ENCODE measurements around the gene FADS1.

FADS1 gene

DNA sequence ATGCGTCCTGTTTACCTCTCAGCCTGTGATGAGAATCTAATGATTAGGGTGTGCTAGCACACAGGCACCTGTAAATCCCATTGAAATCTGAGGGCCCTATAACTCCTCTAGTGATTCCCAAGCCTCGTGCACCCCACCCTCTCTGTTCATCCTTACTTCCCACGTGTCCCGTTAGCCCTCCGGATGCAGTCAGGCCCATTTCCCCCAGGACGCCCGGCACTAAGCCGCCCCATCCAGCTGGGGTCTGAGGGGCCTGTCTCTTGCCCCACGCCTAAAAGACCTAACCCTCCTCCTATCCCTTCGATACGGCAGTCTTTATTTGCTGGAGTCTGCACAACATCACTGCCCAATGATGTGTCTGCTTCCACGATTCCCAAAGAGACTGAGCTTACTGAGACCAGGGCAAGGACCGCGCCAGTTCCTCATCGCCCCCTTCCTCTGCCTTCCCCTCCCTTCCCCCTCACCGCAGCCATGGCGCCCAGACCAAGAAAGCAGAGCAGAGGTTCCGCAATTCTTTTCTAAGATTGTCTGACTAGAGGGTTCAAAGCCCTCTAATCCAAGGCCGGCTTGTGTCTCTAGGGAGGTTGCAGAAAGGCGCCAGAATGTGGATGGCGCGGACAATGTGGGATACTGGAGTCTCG is 10.2 kb upstream of the FADS1 start:
- DNase-seq (ENCODE audit: low read depth) = no peak

- DNase-seq (ENCODE audit: low read depth) = no peak
Measured at GRCh38 chr11:61820174-61820573, 3.4 kb upstream of the FADS1 start.

- no peak for DNase-seq (ENCODE audit: low read depth)
Measured at GRCh38 chr11:61817471-61818202, 834 bp upstream of the FADS1 start.

DNA sequence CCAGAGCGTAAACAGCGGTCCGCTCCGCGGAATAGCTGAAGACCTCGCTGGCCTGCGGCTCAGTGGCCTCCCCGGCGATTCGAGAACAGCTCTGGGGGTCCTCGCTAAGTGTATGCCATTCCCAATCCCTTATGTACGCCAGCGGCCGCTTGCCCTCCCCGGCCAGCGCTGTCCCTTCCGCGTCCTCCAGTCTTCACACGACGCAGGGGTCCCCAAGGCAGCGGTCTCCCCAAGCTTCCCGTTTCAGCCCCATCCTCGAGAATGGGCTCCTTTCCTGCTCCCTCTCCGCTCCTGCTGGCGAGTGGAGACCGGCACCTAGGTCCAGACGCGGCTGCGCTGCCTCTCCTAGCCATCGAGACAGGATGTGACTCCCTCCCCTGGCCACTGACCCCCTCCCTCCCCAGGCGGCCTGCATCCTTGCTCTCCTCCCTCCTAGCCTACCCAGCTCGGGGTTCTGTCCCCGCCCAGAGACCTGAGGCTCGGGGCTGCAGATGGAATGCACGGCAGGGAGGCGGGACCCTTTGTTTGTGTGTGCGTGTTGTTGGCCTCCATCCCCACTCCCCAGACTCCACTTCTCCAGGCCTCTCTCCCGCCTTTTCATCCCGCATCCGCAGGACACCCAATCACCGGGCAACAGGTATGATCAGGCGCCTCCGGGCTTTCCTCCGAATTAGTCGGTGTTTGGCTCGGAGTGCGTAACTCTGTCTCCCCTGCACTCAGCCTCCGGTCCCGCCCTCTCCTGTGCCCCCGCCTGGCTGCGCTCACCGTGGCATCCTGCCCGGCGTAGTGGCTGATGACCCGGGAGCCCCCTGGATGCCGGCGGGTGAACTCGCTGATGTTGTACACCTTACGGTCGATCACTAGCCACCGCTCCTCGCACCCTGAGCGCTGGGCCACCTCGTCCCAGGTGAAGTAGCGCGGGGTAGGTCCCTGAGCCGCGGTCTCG is 740 bp downstream of the FADS1 start:
- no peak for DNase-seq (ENCODE audit: low read depth)

DNA sequence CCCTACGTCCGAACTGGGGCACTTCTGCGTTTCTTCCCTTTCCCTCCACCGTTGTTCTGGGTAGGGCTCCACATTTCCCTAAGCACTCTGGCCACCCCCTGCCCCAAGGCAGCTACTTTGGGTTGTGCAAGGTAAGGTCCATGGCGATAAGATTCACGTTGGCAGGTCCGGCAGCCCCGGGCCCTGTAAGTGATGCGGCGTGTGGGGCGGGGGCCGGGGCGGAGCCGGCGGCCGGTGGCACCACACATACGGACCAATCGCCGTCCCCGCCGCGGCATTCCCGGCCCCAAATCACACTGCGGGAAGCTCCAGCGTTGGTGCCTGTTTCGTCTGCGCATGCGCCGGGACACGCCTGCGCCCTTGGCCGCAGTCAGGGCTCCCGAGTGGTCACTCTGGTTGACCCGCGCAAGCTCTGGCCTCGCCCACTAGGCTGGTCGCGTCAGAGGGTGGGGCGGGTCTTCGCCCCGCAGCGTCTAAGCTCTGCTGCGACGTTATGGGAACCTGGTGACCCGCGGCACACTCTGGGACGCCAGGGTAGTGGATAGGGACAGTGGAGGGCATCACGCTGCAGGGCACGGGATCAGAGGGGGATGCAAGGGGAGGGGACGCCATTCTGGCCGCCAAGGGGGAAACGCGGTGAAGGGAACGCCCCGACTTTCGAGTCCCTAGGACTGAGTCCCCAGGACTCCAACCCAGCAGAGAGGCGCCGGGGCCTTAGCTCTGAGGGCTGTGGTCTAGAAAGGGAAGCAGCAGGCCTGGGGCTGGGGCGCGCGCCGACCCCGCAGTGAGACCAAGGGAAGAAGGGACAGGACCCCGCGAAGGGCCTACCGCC is 1.6 kb downstream of the FADS1 start:
- peak; percentile 89 for DNase-seq (ENCODE audit: low read depth)

DNA sequence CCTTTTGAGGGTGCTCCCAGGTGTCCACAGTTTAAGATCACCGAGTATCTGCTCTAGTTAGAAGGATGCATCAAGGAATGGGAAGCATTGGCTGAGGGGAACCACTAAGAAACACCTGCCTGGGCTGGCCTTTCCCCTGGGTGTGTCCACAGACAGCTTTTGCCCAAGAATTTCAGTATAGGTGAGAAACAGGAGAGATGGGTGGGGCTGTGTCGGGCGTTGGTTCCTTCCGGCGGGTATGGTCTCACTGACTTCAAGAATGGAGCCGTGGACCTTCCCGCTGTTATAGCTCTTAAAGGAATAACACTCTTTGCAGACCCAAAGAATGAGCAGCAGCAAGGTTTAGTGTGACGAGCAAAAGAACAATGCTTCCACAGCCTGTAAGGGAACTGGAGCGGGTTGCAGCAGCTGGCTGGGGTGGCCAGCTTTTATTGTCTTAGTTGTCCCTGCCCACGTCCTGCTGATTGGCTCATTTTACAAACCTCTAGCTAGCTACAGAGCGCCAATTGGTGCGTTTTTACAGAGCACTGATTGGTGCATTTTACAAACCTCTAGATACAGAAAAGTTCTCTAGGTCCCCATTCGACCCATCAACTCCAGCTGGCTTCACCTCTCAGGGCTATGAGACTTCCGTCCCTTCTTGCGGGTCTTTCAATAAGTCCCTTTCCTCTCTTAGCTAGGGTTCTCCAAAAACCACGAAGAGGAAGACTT is 2.4 kb downstream of the FADS1 start:
- no peak for DNase-seq (ENCODE audit: low read depth)

- no peak for DNase-seq (ENCODE audit: low read depth)
Measured at GRCh38 chr11:61812736-61813411, 3.9 kb downstream of the FADS1 start.

DNA sequence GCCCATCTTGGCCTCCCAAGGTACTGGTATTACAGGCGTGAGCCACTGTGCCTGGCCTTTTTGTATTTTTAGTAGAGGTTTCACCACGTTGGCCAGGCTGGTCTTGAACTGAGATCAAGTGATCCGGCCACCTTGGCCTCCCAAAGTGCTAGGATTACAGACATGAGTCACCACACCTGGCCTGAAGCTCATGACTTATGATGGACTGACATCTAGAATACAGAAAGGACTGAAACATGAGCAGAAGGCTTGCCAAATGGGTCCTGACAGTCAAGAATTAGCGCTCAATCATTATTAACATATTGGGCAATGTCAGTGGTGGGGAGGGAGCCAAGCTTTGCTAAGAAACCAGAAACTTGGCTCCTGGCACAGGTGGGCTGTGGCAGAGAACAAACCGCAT is 5.0 kb downstream of the FADS1 start:
- DNase-seq (ENCODE audit: low read depth) = no peak

DNA sequence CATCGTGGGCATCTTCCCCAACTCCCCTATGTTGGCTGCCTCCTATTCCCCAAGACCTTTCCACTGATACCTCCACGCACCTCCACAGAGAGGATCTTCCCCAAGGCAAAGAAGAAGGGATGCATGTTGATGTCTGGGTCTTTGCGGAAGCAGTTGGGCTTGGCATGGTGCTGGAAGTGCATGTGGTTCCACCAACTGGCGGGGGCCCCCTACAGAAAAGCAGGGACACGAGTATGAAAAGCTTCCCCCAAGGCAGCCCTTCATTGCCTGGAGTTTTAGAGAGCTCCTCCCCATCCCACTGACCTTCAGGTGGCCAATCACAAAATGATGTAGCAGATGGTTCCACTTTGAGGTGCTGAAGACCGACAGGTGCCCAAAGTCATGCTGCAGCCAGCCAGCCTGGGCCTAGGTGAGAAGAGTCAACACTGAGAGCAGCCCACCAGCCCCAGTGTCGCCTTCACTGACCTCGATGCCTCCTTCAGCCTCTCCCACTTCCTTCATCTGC is 6.1 kb downstream of the FADS1 start:
- DNase-seq (ENCODE audit: low read depth) = no peak

DNA sequence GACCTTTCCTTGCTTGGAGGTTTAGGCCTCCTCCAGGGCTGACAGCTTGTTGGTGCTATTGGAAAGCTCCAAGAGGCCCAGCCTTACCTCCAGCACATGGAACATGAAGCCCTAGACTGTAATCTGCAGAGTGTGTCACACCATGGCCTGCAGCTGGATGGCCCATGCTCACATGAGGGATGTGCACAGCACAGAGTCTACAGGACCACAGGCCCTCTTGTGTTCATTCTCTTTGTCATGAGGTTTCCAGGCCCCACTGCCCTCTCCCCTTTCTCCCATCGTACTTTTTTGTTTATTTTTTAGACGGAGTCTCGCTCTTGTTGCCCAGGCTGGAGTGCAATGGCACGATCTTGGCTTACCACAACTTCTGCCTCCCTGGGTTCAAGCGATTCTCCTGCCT is 10.0 kb downstream of the FADS1 start:
- no peak for DNase-seq (ENCODE audit: low read depth)

- DNase-seq (ENCODE audit: low read depth) = no peak
Measured at GRCh38 chr11:61805146-61805545, 11.7 kb downstream of the FADS1 start.

GRCh38 chr11:61803889-61804647 is 12.7 kb downstream of the FADS1 start:
- DNase-seq (ENCODE audit: low read depth) = no peak

GRCh38 chr11:61802605-61803004 is 14.2 kb downstream of the FADS1 start:
- DNase-seq (ENCODE audit: low read depth) = no peak

GRCh38 chr11:61800331-61801281 is 16.2 kb downstream of the FADS1 start:
- DNase-seq (ENCODE audit: low read depth) = no peak

DNA sequence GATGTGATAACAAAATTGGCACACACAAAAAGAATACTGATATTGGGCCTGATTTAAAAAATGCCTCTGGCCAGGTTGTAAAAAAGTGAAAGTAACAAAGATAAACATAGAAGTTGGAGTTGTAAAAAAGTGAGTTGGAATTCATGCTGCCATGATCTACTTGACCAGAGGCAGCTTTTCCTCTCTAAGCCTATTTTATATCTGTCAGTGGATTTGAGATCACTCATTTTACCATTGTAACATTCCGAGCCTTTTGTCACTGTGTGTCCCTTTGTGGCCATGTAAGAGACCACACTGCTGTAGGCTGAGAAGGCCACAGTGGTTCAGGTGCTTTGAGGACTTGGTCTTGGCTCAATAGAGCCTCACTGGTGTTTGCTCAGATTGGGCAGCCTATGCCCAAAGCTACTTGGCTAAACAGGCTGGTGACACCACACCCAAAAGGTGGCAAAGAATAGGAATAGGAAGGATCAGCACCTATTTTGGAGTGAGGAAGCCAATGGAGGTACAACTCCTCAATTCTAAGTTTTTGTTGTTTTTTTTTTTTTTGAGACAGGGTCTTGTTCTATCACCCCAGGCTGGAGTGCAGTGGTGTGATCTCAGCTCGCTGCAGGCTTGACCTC is 17.0 kb downstream of the FADS1 start:
- DNase-seq (ENCODE audit: low read depth) = no peak

- DNase-seq (ENCODE audit: low read depth) = peak; percentile 71
Measured at GRCh38 chr11:61797263-61797944, 19.4 kb downstream of the FADS1 start.

- DNase-seq (ENCODE audit: low read depth) = no peak
Measured at GRCh38 chr11:61795876-61796526, 20.8 kb downstream of the FADS1 start.

Data from GM04504 (cell line).